ENCODE results near the gene ATF7. TPM values are rescaled to one million over a fixed set of nuclear protein-coding genes. Genes with fewer than 3 reads are reported as not detected.
A peak's percentile ranks its signal among the peaks of the same experiment; 100 is the strongest.
"Not testable (repeated sequence)": the region's sequence is repeated elsewhere in the genome, so short reads cannot be mapped to it uniquely, and the experiment has no call there.

ATF7 gene
- total RNA-seq, 1 donor from 2014 or later, result 26.6 TPM

GRCh38 chr12:53659011-53659551 lies 32.9 kb upstream of the ATF7 start:
- Histone ChIP-seq H3K9me3 (ENCODE audit: control insufficient read depth in 3 of 3, low read length in 3 of 3) (no peaks in the 10 kb centered on the region), H3K9ac (ENCODE audit: low read depth in 1 of 3, low read length in 3 of 3) (peak overlapping the region; percentile 30 to 73 (median 62)), H3K27me3 (ENCODE audit: control insufficient read depth in 3 of 3, insufficient read depth in 3 of 3, low read length in 3 of 3) (no peaks in the 10 kb centered on the region), H3K27ac (ENCODE audit: low read depth, low read length) (peak overlapping the region; percentile 92), H3K4me3 (ENCODE audit: low read length in 3 of 3) (peak overlapping the region; percentile 4 to 57 (median 44)), H3K4me1 (ENCODE audit: control insufficient read depth in 3 of 3, insufficient read depth in 3 of 3, low read length in 3 of 3) (peaks cover 23 to 27% (median 24%) of the 10 kb centered on the region in 3 donors), H3K36me3 (ENCODE audit: control insufficient read depth in 3 of 3, insufficient read depth in 3 of 3, low read length in 3 of 3) (peaks cover 1 to 4% (median 2%) of the 10 kb centered on the region in 3 donors)

- Histone ChIP-seq H3K4me1 (ENCODE audit: control insufficient read depth in 3 of 3, insufficient read depth in 3 of 3, low read length in 3 of 3) (peaks cover 24 to 27% (median 27%) of the 10 kb centered on the region in 3 donors), H3K27ac (ENCODE audit: low read depth, low read length) (no peak overlapping the region), H3K9ac (ENCODE audit: low read depth in 1 of 3, low read length in 3 of 3) (no peak overlapping the region), H3K36me3 (ENCODE audit: control insufficient read depth in 3 of 3, insufficient read depth in 3 of 3, low read length in 3 of 3) (no peaks in the 10 kb centered on the region), H3K9me3 (ENCODE audit: control insufficient read depth in 3 of 3, low read length in 3 of 3) (no peaks in the 10 kb centered on the region), H3K4me3 (ENCODE audit: low read length in 3 of 3) (no peak overlapping the region), H3K27me3 (ENCODE audit: control insufficient read depth in 3 of 3, insufficient read depth in 3 of 3, low read length in 3 of 3) (no peaks in the 10 kb centered on the region)
Observed at GRCh38 chr12:53657041-53657440, 30.9 kb upstream of the ATF7 start.

- peaks cover 7 to 13% (median 7%) of the 10 kb centered on the region in 3 donors for H3K4me1 ChIP-seq (ENCODE audit: control insufficient read depth in 3 of 3, insufficient read depth in 3 of 3, low read length in 3 of 3)
- H3K27ac ChIP-seq (ENCODE audit: low read depth, low read length), result peak overlapping the region; percentile 23
- H3K36me3 ChIP-seq (ENCODE audit: control insufficient read depth in 3 of 3, insufficient read depth in 3 of 3, low read length in 3 of 3), result no peaks in the 10 kb centered on the region
- no peak overlapping the region for H3K4me3 ChIP-seq (ENCODE audit: low read length in 3 of 3)
- no peaks in the 10 kb centered on the region for H3K27me3 ChIP-seq (ENCODE audit: control insufficient read depth in 3 of 3, insufficient read depth in 3 of 3, low read length in 3 of 3)
- H3K9me3 ChIP-seq (ENCODE audit: control insufficient read depth in 3 of 3, low read length in 3 of 3), result no peaks in the 10 kb centered on the region
- H3K9ac ChIP-seq (ENCODE audit: low read depth in 1 of 3, low read length in 3 of 3), result no peak overlapping the region
Observed at GRCh38 chr12:53653595-53653994, 27.4 kb upstream of the ATF7 start.

GRCh38 chr12:53652366-53652765 lies 26.2 kb upstream of the ATF7 start:
- Histone ChIP-seq H3K4me3 (ENCODE audit: low read length in 3 of 3) (no peak overlapping the region), H3K9ac (ENCODE audit: low read depth in 1 of 3, low read length in 3 of 3) (no peak overlapping the region), H3K36me3 (ENCODE audit: control insufficient read depth in 3 of 3, insufficient read depth in 3 of 3, low read length in 3 of 3) (no peaks in the 10 kb centered on the region), H3K27me3 (ENCODE audit: control insufficient read depth in 3 of 3, insufficient read depth in 3 of 3, low read length in 3 of 3) (no peaks in the 10 kb centered on the region), H3K27ac (ENCODE audit: low read depth, low read length) (no peak overlapping the region), H3K9me3 (ENCODE audit: control insufficient read depth in 3 of 3, low read length in 3 of 3) (no peaks in the 10 kb centered on the region), H3K4me1 (ENCODE audit: control insufficient read depth in 3 of 3, insufficient read depth in 3 of 3, low read length in 3 of 3) (peaks cover 0 to 4% (median 2%) of the 10 kb centered on the region in 3 donors)

GRCh38 chr12:53651737-53652136 lies 25.6 kb upstream of the ATF7 start:
- H3K27ac ChIP-seq (ENCODE audit: low read depth, low read length), result no peak overlapping the region
- no peak overlapping the region for H3K4me3 ChIP-seq (ENCODE audit: low read length in 3 of 3)
- no peak overlapping the region for H3K9ac ChIP-seq (ENCODE audit: low read depth in 1 of 3, low read length in 3 of 3)
- no peaks in the 10 kb centered on the region for H3K36me3 ChIP-seq (ENCODE audit: control insufficient read depth in 3 of 3, insufficient read depth in 3 of 3, low read length in 3 of 3)
- no peaks in the 10 kb centered on the region for H3K9me3 ChIP-seq (ENCODE audit: control insufficient read depth in 3 of 3, low read length in 3 of 3)
- H3K4me1 ChIP-seq (ENCODE audit: control insufficient read depth in 3 of 3, insufficient read depth in 3 of 3, low read length in 3 of 3), result peaks cover 0 to 4% (median 0%) of the 10 kb centered on the region in 3 donors
- H3K27me3 ChIP-seq (ENCODE audit: control insufficient read depth in 3 of 3, insufficient read depth in 3 of 3, low read length in 3 of 3), result no peaks in the 10 kb centered on the region

- H3K4me3 ChIP-seq (ENCODE audit: low read length in 3 of 3); H3K36me3 ChIP-seq (ENCODE audit: control insufficient read depth in 3 of 3, insufficient read depth in 3 of 3, low read length in 3 of 3); H3K9ac ChIP-seq (ENCODE audit: low read depth in 1 of 3, low read length in 3 of 3); H3K9me3 ChIP-seq (ENCODE audit: control insufficient read depth in 3 of 3, low read length in 3 of 3); H3K27ac ChIP-seq (ENCODE audit: low read depth, low read length); H3K27me3 ChIP-seq (ENCODE audit: control insufficient read depth in 3 of 3, insufficient read depth in 3 of 3, low read length in 3 of 3); H3K4me1 ChIP-seq (ENCODE audit: control insufficient read depth in 3 of 3, insufficient read depth in 3 of 3, low read length in 3 of 3): not testable (repeated sequence)
Observed at GRCh38 chr12:53646300-53646699, 20.1 kb upstream of the ATF7 start.

GRCh38 chr12:53645165-53645564 lies 19.0 kb upstream of the ATF7 start:
- no peaks in the 10 kb centered on the region for H3K4me1 ChIP-seq (ENCODE audit: control insufficient read depth in 3 of 3, insufficient read depth in 3 of 3, low read length in 3 of 3)
- no peaks in the 10 kb centered on the region for H3K9me3 ChIP-seq (ENCODE audit: control insufficient read depth in 3 of 3, low read length in 3 of 3)
- H3K27me3 ChIP-seq (ENCODE audit: control insufficient read depth in 3 of 3, insufficient read depth in 3 of 3, low read length in 3 of 3), result no peaks in the 10 kb centered on the region
- H3K9ac ChIP-seq (ENCODE audit: low read depth in 1 of 3, low read length in 3 of 3), result no peak overlapping the region
- no peaks in the 10 kb centered on the region for H3K36me3 ChIP-seq (ENCODE audit: control insufficient read depth in 3 of 3, insufficient read depth in 3 of 3, low read length in 3 of 3)
- H3K4me3 ChIP-seq (ENCODE audit: low read length in 3 of 3), result no peak overlapping the region
- H3K27ac ChIP-seq (ENCODE audit: low read depth, low read length), result no peak overlapping the region

- Histone ChIP-seq H3K27ac (ENCODE audit: low read depth, low read length) (no peak overlapping the region), H3K4me3 (ENCODE audit: low read length in 3 of 3) (no peak overlapping the region), H3K9ac (ENCODE audit: low read depth in 1 of 3, low read length in 3 of 3) (no peak overlapping the region), H3K36me3 (ENCODE audit: control insufficient read depth in 3 of 3, insufficient read depth in 3 of 3, low read length in 3 of 3) (no peaks in the 10 kb centered on the region), H3K9me3 (ENCODE audit: control insufficient read depth in 3 of 3, low read length in 3 of 3) (no peaks in the 10 kb centered on the region), H3K4me1 (ENCODE audit: control insufficient read depth in 3 of 3, insufficient read depth in 3 of 3, low read length in 3 of 3) (no peaks in the 10 kb centered on the region), H3K27me3 (ENCODE audit: control insufficient read depth in 3 of 3, insufficient read depth in 3 of 3, low read length in 3 of 3) (no peaks in the 10 kb centered on the region)
Observed at GRCh38 chr12:53644133-53644532, 18.0 kb upstream of the ATF7 start.

- H3K36me3 ChIP-seq (ENCODE audit: control insufficient read depth in 3 of 3, insufficient read depth in 3 of 3, low read length in 3 of 3), result no peaks in the 10 kb centered on the region
- no peaks in the 10 kb centered on the region for H3K27me3 ChIP-seq (ENCODE audit: control insufficient read depth in 3 of 3, insufficient read depth in 3 of 3, low read length in 3 of 3)
- no peak overlapping the region for H3K4me3 ChIP-seq (ENCODE audit: low read length in 3 of 3)
- no peaks in the 10 kb centered on the region for H3K9me3 ChIP-seq (ENCODE audit: control insufficient read depth in 3 of 3, low read length in 3 of 3)
- H3K27ac ChIP-seq (ENCODE audit: low read depth, low read length), result no peak overlapping the region
- H3K9ac ChIP-seq (ENCODE audit: low read depth in 1 of 3, low read length in 3 of 3), result no peak overlapping the region
- H3K4me1 ChIP-seq (ENCODE audit: control insufficient read depth in 3 of 3, insufficient read depth in 3 of 3, low read length in 3 of 3), result no peaks in the 10 kb centered on the region
Observed at GRCh38 chr12:53643232-53643979, 17.2 kb upstream of the ATF7 start.

- no peak overlapping the region for H3K9ac ChIP-seq (ENCODE audit: low read depth in 1 of 3, low read length in 3 of 3)
- no peaks in the 10 kb centered on the region for H3K9me3 ChIP-seq (ENCODE audit: control insufficient read depth in 3 of 3, low read length in 3 of 3)
- no peak overlapping the region for H3K27ac ChIP-seq (ENCODE audit: low read depth, low read length)
- H3K36me3 ChIP-seq (ENCODE audit: control insufficient read depth in 3 of 3, insufficient read depth in 3 of 3, low read length in 3 of 3), result no peaks in the 10 kb centered on the region
- no peaks in the 10 kb centered on the region for H3K27me3 ChIP-seq (ENCODE audit: control insufficient read depth in 3 of 3, insufficient read depth in 3 of 3, low read length in 3 of 3)
- no peaks in the 10 kb centered on the region for H3K4me1 ChIP-seq (ENCODE audit: control insufficient read depth in 3 of 3, insufficient read depth in 3 of 3, low read length in 3 of 3)
- no peak overlapping the region for H3K4me3 ChIP-seq (ENCODE audit: low read length in 3 of 3)
Observed at GRCh38 chr12:53638057-53638456, 11.9 kb upstream of the ATF7 start.

Data from skeletal muscle tissue (tissue), 4 donors.